ENCODE results near the gene EVA1C. TPM values are rescaled to one million over a fixed set of nuclear protein-coding genes. Genes with fewer than 3 reads are reported as not detected.

Gene EVA1C
- total and polyA plus RNA-seq, 3 experiments from 2014 or later, result 13.4 to 25.8 (median 16.2) TPM

- peak overlapping the region; percentile 86 to 93 (median 87) for H3K4me3 Mint-ChIP-seq
- H3K27me3 ChIP-seq (ENCODE audit: insufficient read depth, low read length, poor library complexity, severe bottlenecking), result no peaks in the 10 kb centered on the region
- H3K36me3 ChIP-seq (ENCODE audit: insufficient read depth, low read length), result no peaks in the 10 kb centered on the region
- ChIA-PET CTCF (interaction anchor here (1.2 to 2.5 kb wide), 4 partner anchors 11 to 209 kb away, joined by 3 to 9 read pairs (median 5); partner anchors contain the start of gene EVA1C), POLR2A (interaction anchor here (1.1 to 2.1 kb wide), 4 partner anchors 20 to 221 kb away, joined by 3 to 11 read pairs (median 4); partner anchors contain the start of genes CFAP298 and EVA1C)
- peaks cover 26% of the 10 kb centered on the region for H3K4me1 ChIP-seq (ENCODE audit: insufficient read depth, low read length)
- H3K4me3 ChIP-seq (ENCODE audit: low read length), result peak overlapping the region; percentile 86
- no peak for DNase-seq
- no peaks in the 10 kb centered on the region for H3K9me3 ChIP-seq (ENCODE audit: low read length)
- H3K36me3 Mint-ChIP-seq, result peaks cover 0 to 25% (median 5%) of the 10 kb centered on the region in 3 donors
- no peak overlapping the region for H3K27ac ChIP-seq (ENCODE audit: low read depth, low read length)
- H3K27ac Mint-ChIP-seq, result peak overlapping the region in 3 of 8 donors; percentile 33 to 75 (median 66)
- peaks cover 44 to 66% (median 58%) of the 10 kb centered on the region in 3 donors for H3K4me1 Mint-ChIP-seq
- no peaks in the 10 kb centered on the region for H3K9me3 Mint-ChIP-seq
- peaks cover 3 to 12% of the 10 kb centered on the region in 2 donors for H3K27me3 Mint-ChIP-seq
Measured at GRCh38 chr21:32391755-32392154, 20.8 kb upstream of the EVA1C start.

- ChIA-PET POLR2A (interaction anchor here (1.1 to 2.1 kb wide), 4 partner anchors 19 to 220 kb away, joined by 3 to 11 read pairs (median 4); partner anchors contain the start of genes CFAP298 and EVA1C), CTCF (interaction anchor here (1.2 to 2.5 kb wide), 4 partner anchors 10 to 209 kb away, joined by 3 to 9 read pairs (median 5); partner anchors contain the start of gene EVA1C)
- Mint-ChIP-seq H3K4me3 (peak overlapping the region; percentile 86 to 93 (median 87)), H3K36me3 (peaks cover 0 to 21% (median 3%) of the 10 kb centered on the region in 3 donors), H3K27ac (peak overlapping the region; percentile 61 to 91 (median 74)), H3K27me3 (peaks cover 3 to 12% of the 10 kb centered on the region in 2 donors), H3K9me3 (no peaks in the 10 kb centered on the region), H3K4me1 (peaks cover 41 to 60% (median 55%) of the 10 kb centered on the region in 3 donors)
- Histone ChIP-seq H3K27me3 (ENCODE audit: insufficient read depth, low read length, poor library complexity, severe bottlenecking) (no peaks in the 10 kb centered on the region), H3K36me3 (ENCODE audit: insufficient read depth, low read length) (no peaks in the 10 kb centered on the region), H3K4me3 (ENCODE audit: low read length) (peak overlapping the region; percentile 86), H3K4me1 (ENCODE audit: insufficient read depth, low read length) (peaks cover 26% of the 10 kb centered on the region), H3K9me3 (ENCODE audit: low read length) (no peaks in the 10 kb centered on the region), H3K27ac (ENCODE audit: low read depth, low read length) (peak overlapping the region; percentile 83)
- no peak for DNase-seq
Measured at GRCh38 chr21:32392299-32392879, 20.1 kb upstream of the EVA1C start.

- H3K4me3 Mint-ChIP-seq, result peak within 1 kb of the TSS; percentile 86 to 93 (median 87)
- Histone ChIP-seq H3K36me3 (ENCODE audit: insufficient read depth, low read length) (no peaks in the 10 kb centered on the region), H3K27ac (ENCODE audit: low read depth, low read length) (peak within 1 kb of the TSS; percentile 83), H3K9me3 (ENCODE audit: low read length) (no peaks in the 10 kb centered on the region), H3K27me3 (ENCODE audit: insufficient read depth, low read length, poor library complexity, severe bottlenecking) (no peaks in the 10 kb centered on the region), H3K4me3 (ENCODE audit: low read length) (peak within 1 kb of the TSS; percentile 86), H3K4me1 (ENCODE audit: insufficient read depth, low read length) (peaks cover 26% of the 10 kb centered on the region)
- peaks cover 37 to 53% (median 48%) of the 10 kb centered on the region in 3 donors for H3K4me1 Mint-ChIP-seq
- CTCF ChIA-PET, result interaction anchor here (1.0 to 2.5 kb wide), 5 partner anchors 10 to 207 kb away, joined by 3 to 9 read pairs (median 6); partner anchors contain the start of gene EVA1C
- H3K36me3 Mint-ChIP-seq, result peaks cover 0 to 19% (median 3%) of the 10 kb centered on the region in 3 donors
- POLR2A ChIA-PET, result interaction anchor here (1.1 to 2.1 kb wide), 4 partner anchors 19 to 219 kb away, joined by 3 to 11 read pairs (median 4); partner anchors contain the start of genes CFAP298 and EVA1C
- peak; percentile 92 to 96 (median 93) for DNase-seq
- H3K9me3 Mint-ChIP-seq, result no peaks in the 10 kb centered on the region
- peak within 1 kb of the TSS; percentile 70 to 94 (median 80) for H3K27ac Mint-ChIP-seq
- H3K27me3 Mint-ChIP-seq, result peaks cover 3 to 12% of the 10 kb centered on the region in 2 donors
Measured at GRCh38 chr21:32392880-32393676, 19.4 kb upstream of the EVA1C start, which contains the start of gene URB1. TSS of gene URB1 (minus strand) at chr21:32393012. CDS start at chr21:32392910, 102 bp downstream.

GRCh38 chr21:32393677-32394001 is 18.9 kb upstream of the EVA1C start:
- no peak for DNase-seq
- Histone ChIP-seq H3K36me3 (ENCODE audit: insufficient read depth, low read length) (no peaks in the 10 kb centered on the region), H3K4me1 (ENCODE audit: insufficient read depth, low read length) (peaks cover 22% of the 10 kb centered on the region), H3K27ac (ENCODE audit: low read depth, low read length) (peak overlapping the region; percentile 83), H3K4me3 (ENCODE audit: low read length) (peak overlapping the region; percentile 83), H3K27me3 (ENCODE audit: insufficient read depth, low read length, poor library complexity, severe bottlenecking) (no peaks in the 10 kb centered on the region), H3K9me3 (ENCODE audit: low read length) (no peaks in the 10 kb centered on the region)
- no peaks in the 10 kb centered on the region for H3K9me3 Mint-ChIP-seq
- peaks cover 3 to 18% of the 10 kb centered on the region in 2 donors for H3K27me3 Mint-ChIP-seq
- POLR2A ChIA-PET, result interaction anchor here (2.1 kb wide), 1 partner anchor 18 kb away, joined by 11 read pairs; the partner anchor contains the start of gene EVA1C
- CTCF ChIA-PET, result interaction anchor here (1.0 to 2.5 kb wide), 4 partner anchors 9 to 207 kb away, joined by 3 to 9 read pairs (median 6); partner anchors contain the start of gene EVA1C
- H3K4me1 Mint-ChIP-seq, result peaks cover 37 to 51% (median 44%) of the 10 kb centered on the region in 3 donors
- H3K36me3 Mint-ChIP-seq, result peaks cover 0 to 17% (median 3%) of the 10 kb centered on the region in 3 donors
- peak overlapping the region in 7 of 8 donors; percentile 70 to 94 (median 76) for H3K27ac Mint-ChIP-seq
- H3K4me3 Mint-ChIP-seq, result peak overlapping the region; percentile 86 to 93 (median 87)

DNA sequence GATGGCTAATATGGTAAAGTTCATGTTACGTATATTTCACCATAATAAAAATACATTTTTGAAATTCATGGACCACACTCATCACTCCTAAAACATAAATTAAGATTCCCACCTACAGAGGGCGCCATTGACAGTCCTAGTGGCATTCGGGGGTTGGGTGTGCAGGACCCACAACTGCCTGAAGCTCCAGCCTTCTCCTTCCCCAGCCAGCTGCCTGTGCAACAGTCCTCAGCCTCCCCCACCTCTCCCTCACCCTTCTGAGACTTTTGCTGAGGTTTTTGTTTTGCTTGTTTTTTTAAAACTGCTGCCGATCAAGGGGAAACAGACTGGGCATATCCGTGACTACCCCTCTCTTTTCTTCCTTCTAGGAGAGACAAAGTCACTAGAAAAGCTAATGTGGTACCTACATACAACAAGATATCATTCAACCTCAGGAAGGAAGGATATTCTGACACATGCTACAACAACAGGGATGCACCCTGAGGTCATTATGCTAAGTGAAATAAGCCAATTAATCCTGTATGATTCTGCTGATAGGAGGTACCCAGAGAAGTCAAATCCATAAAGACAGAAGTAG is 9.2 kb upstream of the EVA1C start:
- Mint-ChIP-seq H3K27me3 (peaks cover 0 to 3% of the 10 kb centered on the region in 2 donors), H3K4me1 (peaks cover 19 to 32% (median 24%) of the 10 kb centered on the region in 3 donors), H3K36me3 (no peaks in the 10 kb centered on the region), H3K4me3 (peak overlapping the region in 2 of 7 donors; percentile 5 to 41), H3K27ac (peak overlapping the region in 5 of 8 donors; percentile 3 to 76 (median 58)), H3K9me3 (no peaks in the 10 kb centered on the region)
- H3K4me3 ChIP-seq (ENCODE audit: low read length), result no peak overlapping the region
- POLR2A ChIA-PET, result interaction anchor here (1.0 to 1.1 kb wide), 2 partner anchors 8 to 196 kb away, joined by 3 to 5 read pairs; no protein-coding TSS in a partner anchor
- peaks cover 4% of the 10 kb centered on the region for H3K4me1 ChIP-seq (ENCODE audit: insufficient read depth, low read length)
- no peak overlapping the region for H3K27ac ChIP-seq (ENCODE audit: low read depth, low read length)
- CTCF ChIA-PET, result interaction anchor here (0.6 to 5.3 kb wide), 16 partner anchors 8 to 325 kb away, joined by 3 to 73 read pairs (median 4); partner anchors contain the start of genes CFAP298 and URB1
- peak; percentile 31 to 68 (median 59) for DNase-seq
- H3K9me3 ChIP-seq (ENCODE audit: low read length), result no peaks in the 10 kb centered on the region
- no peaks in the 10 kb centered on the region for H3K27me3 ChIP-seq (ENCODE audit: insufficient read depth, low read length, poor library complexity, severe bottlenecking)
- H3K36me3 ChIP-seq (ENCODE audit: insufficient read depth, low read length), result no peaks in the 10 kb centered on the region

DNA sequence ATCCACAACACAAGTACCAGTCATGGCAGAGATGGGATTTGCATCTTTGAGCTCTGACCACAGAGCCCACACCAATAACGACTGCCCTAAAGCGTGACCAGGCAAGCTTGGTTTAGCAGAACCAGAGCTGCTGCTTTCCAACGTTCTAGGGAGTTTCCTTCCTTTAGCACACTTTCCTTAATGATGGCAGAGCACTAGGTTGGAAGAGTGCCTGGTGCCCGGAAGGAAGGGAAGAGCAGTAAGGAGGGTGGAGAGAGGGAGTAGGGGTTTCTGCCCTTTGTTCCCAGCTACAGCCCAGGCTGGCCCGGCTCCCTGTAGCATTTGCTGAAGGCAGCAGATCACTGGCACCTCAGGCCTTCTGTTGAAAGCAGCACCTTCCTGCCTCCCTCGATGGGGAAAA is 6.1 kb upstream of the EVA1C start:
- H3K36me3 Mint-ChIP-seq, result no peaks in the 10 kb centered on the region
- peak overlapping the region in 4 of 8 donors; percentile 18 to 38 (median 34) for H3K27ac Mint-ChIP-seq
- H3K4me1 ChIP-seq (ENCODE audit: insufficient read depth, low read length), result peaks cover 21% of the 10 kb centered on the region
- H3K9me3 ChIP-seq (ENCODE audit: low read length), result no peaks in the 10 kb centered on the region
- H3K27ac ChIP-seq (ENCODE audit: low read depth, low read length), result no peak overlapping the region
- no peak overlapping the region for H3K4me3 Mint-ChIP-seq
- H3K9me3 Mint-ChIP-seq, result no peaks in the 10 kb centered on the region
- ChIA-PET POLR2A (interaction anchor here (1.4 kb wide), 1 partner anchor 9 kb away, joined by 7 read pairs; no protein-coding TSS in a partner anchor), CTCF (interaction anchor here (1.3 to 5.1 kb wide), 3 partner anchors 132 to 195 kb away, joined by 3 to 22 read pairs (median 13); no protein-coding TSS in a partner anchor)
- H3K27me3 Mint-ChIP-seq, result no peaks in the 10 kb centered on the region
- no peaks in the 10 kb centered on the region for H3K27me3 ChIP-seq (ENCODE audit: insufficient read depth, low read length, poor library complexity, severe bottlenecking)
- no peaks in the 10 kb centered on the region for H3K36me3 ChIP-seq (ENCODE audit: insufficient read depth, low read length)
- DNase-seq, result no peak
- H3K4me1 Mint-ChIP-seq, result peaks cover 32 to 62% (median 49%) of the 10 kb centered on the region in 3 donors
- H3K4me3 ChIP-seq (ENCODE audit: low read length), result no peak overlapping the region

DNA sequence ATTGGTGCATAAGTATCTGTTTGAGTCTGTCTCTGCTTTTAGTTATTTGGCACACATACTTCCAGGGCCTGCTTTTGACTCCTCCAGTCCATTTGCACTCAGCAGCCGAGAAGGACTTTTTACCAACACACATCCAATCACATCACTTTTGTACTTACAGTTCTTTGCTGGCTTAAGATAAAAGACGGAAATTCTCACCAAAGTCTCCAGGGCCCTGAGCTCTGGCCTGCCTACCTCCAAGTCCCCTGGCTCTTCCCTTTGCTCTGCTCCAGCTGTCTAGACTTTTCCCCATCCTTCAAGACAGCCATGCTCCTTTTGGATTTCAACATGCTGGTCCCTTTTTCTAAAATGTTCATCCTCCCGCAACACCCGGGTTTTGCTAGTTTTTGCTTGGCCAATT is 2.2 kb upstream of the EVA1C start:
- Mint-ChIP-seq H3K36me3 (peaks cover 0 to 16% (median 0%) of the 10 kb centered on the region in 3 donors), H3K9me3 (no peaks in the 10 kb centered on the region), H3K4me1 (peaks cover 47 to 79% (median 64%) of the 10 kb centered on the region in 3 donors), H3K27me3 (no peaks in the 10 kb centered on the region), H3K4me3 (peak overlapping the region in 6 of 7 donors; percentile 46 to 97 (median 94)), H3K27ac (peak overlapping the region; percentile 31 to 99 (median 92))
- H3K36me3 ChIP-seq (ENCODE audit: insufficient read depth, low read length), result no peaks in the 10 kb centered on the region
- no peak for DNase-seq
- no peak overlapping the region for H3K27ac ChIP-seq (ENCODE audit: low read depth, low read length)
- ChIA-PET POLR2A (interaction anchor here (3.0 to 3.2 kb wide), 2 partner anchors 18 to 160 kb away, joined by 11 to 29 read pairs; partner anchors contain the start of gene URB1), CTCF (interaction anchor here (0.9 to 1.2 kb wide), 3 partner anchors 15 to 203 kb away, joined by 3 to 4 read pairs (median 3); partner anchors contain the start of gene CFAP298)
- peaks cover 34% of the 10 kb centered on the region for H3K4me1 ChIP-seq (ENCODE audit: insufficient read depth, low read length)
- no peak overlapping the region for H3K4me3 ChIP-seq (ENCODE audit: low read length)
- H3K27me3 ChIP-seq (ENCODE audit: insufficient read depth, low read length, poor library complexity, severe bottlenecking), result no peaks in the 10 kb centered on the region
- H3K9me3 ChIP-seq (ENCODE audit: low read length), result no peaks in the 10 kb centered on the region

Data from CD8-positive, alpha-beta memory T cell (primary cell).